Renal cortical epithelial cell (primary cell): ENCODE results near the gene ELP4. TPM values are rescaled to one million over a fixed set of nuclear protein-coding genes. Genes with fewer than 3 reads are reported as not detected.
A peak's percentile ranks its signal among the peaks of the same experiment; 100 is the strongest.
"Not testable (repeated sequence)": the region's sequence is repeated elsewhere in the genome, so short reads cannot be mapped to it uniquely, and the experiment has no call there.

Experiments
- DNase-seq: peaks from one replicate; pipeline ENCODE4 v3.0.0-alpha.2; 2011; ENCODE audit warnings: low read depth
- total RNA-seq: library from RNA; depleted of rRNA; stranded (reverse); fragments of >200 nt; gene quantifications from 2 replicates; pipeline ENCODE4 v1.2.3, GENCODE V29; 2014

Gene ELP4
- total RNA-seq, 1 donor from 2014 or later, result 29.7 TPM

DNA sequence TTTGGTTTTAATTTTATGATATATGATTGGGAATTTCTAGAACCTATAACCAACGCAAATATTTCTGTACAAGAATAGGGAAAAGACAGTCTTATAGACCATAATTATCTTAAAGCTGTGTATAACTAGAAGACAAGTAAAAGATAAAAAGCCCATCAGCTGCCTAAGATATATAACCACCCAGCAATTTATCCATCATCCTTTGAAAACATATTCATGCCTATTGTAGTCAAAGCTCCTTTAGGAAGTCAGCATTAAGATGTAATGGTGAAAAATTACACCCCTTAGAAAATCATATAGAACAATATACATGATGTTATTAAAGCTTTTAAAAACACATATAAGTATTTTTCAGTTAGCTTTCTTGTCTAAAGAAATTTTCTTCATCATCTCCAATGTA is 46.4 kb downstream of the ELP4 start:
- DNase-seq, result no peak

DNA sequence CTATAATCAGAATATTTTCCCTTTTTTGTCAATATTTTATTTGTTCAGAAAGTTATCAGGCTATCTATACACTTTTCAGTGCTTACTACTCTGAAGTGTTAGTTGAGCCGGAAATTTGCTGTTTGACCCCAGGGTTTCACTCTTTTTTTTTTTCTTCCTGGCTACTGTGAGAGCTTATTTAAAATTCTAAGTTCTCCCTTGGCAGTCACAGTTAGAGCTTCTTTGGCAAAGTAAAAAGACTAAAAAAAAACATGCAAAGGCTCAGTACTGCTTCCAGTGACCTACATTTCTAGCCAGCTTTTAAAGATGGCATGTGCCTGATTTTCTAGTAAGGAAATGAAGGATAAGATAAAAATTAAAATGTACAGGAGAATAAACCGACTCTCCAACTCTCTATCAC is 48.4 kb downstream of the ELP4 start:
- DNase-seq, result peak; percentile 27

DNA sequence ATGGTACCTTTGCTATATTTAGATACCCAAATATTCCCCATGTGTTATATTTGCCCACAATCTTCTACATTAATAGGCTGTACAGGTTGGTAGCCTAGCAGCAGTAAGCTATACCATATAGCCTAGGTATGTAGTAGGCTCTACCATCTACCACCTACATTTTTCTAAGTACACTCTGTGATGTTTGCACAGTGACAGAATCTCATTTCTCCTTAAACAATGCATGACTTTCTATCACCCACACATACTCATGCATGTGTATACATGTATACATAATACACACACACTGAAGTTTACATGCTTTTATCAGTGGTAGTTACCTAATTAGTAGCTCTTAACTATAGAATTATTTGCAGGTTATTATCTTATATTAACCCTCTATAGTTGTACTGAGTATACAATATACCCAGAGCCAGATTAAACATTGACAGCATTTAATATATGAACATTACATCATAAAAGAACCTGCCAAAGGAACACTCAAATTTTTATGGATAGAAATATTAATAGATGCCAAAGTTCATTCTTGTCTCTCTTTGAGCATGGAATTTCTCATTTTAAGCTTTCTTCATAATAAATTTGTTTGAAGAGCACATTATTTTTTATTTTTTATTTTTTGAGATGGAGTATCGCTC is 51.4 kb downstream of the ELP4 start:
- DNase-seq, result no peak

DNA sequence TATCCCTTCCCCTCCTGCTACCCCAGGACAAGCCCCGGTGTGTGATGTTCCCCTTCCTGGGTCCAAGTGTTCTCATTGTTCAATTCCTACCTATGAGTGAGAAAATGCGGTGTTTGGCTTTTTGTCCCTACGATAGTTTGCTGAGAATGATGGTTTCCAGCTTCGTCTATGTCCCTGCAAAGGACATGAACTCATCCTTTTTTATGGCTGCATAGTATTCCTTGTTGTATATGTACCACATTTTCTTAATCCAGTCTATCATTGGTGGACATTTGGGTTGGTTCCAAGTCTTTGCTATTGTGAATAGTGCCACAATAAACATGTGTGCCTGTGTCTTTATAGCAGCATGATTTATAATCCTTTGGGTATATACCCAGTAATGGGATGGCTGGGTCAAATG is 55.0 kb downstream of the ELP4 start:
- not testable (repeated sequence) for DNase-seq

DNA sequence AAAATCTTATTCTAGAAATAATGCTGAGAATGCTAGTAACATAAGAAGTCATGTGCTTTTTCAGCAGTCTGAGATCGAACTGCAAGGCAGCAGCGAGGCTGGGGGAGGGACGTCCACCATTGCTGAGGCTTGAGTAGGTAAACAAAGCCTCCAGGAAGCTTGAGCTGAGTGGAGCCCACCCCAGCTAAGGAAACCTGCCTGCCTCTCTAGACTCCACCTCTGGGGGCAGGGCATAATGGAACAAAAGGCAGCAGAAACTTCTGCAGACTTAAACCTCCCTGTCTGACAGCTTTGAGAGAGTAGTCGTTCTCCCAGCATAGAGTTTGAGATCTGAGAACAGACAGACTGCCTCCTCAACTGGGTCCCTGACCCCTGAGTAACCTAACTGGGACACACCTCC is 64.6 kb downstream of the ELP4 start:
- not testable (repeated sequence) for DNase-seq

DNA sequence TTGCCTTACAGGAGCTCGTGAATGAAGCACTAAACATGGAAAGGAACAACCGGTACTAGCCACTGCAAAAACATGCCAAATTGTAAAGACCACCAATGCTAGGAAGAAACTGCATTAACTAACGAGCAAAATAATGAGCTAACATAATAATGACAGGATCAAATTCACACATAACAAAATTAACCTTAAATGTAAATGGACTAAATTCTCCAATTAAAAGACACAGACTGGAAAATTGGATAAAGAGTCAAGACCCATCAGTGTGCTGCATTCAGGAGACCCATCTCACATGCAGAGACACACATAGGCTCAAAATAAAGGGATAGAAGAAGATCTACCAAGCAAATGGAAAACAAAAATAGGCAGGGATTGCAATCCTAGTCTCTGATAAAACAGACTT is 66.2 kb downstream of the ELP4 start:
- DNase-seq, result not testable (repeated sequence)

DNA sequence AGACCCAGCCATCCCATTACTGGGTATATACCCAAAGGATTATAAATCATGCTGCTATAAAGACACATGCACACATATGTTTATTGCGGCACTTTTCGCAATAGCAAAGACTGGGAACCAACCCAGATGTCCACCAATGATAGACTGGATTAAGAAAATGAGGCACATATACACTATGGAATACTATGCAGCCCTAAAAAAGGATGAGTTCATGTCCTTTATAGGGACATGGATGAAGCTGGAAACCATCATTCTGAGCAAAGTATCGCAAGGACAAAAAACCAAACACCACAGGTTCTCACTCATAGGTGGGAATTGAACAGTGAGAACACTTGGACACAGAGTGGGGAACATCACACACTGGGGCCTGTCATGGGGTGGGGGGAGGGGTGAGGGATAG is 69.8 kb downstream of the ELP4 start:
- DNase-seq, result not testable (repeated sequence)

DNA sequence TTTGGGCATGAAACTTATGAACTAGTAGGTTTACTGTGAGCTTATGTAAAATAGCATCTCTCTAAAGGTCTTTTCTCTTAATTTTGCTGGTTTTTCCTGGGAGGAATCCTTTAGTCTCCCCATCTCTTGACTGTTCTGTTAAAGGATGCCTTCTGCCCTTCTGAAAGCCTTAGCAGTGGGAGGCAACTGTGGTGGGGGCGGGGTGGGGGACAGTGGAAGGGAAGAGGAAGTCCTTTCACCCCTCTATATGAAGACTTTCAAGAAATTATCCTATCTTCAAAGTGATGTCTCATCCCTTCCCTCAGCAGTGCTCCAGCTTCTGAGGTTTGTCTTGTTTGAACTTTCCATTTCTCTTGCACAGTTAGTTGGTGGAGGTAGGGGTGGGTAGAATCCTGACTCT is 73.1 kb downstream of the ELP4 start:
- DNase-seq, result no peak

DNA sequence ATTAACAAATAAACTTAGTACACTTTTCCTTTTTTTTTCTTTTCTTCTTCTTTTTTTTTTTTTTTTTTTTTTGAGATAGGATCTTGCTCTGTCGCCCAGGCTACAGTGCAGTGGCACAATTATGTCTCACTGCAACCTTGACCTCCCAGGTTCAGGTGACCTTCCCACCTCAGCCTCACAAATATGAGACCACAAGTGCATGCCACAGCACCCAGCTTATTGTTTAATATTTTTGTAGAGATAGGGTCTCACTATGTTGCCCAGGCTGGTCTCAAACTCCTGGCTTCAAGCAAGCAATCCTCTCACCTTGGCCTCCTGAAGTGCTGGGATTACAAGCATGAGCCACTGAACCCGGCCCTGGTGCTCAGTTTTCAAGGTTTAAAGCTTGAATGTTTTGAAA is 88.9 kb downstream of the ELP4 start:
- DNase-seq, result no peak

DNA sequence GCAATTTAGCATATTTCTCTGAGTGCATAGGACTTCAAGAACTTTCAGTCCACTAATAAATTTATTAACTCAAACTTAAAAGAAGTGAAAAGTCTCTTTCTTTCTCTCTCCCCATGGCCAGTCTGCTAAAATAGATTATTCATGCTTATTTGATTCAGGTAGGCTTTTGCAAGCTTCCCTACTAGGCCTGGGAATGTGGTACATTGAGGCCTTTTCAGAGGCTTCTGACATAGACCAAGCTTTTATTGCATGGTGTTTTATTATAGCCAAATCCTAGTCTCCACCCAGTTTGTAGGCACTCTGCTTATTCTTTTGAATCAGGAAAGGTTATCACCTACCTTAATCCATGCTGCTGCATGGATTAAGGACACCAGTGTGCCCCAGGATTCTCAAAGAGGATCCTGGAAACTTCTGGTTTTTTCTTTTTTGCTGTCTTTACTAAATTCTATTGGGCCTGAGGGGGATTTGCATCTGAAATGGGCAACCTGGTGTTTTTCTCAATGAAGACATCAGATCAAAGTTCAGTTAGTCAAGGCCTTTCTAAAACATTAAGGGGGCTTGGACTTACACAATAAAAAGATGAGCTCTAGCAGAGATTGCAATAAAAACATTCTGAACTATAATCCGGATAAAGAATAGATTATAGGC is 92.2 kb downstream of the ELP4 start:
- no peak for DNase-seq

DNA sequence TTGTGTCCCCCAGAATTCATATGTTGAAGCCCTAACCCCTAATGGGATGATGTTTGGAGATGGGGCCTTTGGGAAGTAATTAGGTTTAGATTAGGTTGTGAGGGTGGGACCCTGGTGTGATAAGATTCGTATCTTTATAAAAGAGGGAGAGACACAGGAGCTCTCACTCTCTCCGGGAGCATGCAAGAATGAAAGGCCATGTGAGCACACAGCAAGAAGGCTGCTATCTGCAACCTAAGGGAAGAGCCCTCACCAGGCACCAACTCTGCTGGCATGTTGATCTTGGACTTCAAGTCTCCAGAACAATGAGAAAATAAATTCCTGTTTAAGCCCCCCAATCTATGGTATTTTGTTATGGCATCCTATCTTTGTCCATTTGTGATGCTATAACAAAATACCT is 97.3 kb downstream of the ELP4 start:
- DNase-seq, result no peak

DNA sequence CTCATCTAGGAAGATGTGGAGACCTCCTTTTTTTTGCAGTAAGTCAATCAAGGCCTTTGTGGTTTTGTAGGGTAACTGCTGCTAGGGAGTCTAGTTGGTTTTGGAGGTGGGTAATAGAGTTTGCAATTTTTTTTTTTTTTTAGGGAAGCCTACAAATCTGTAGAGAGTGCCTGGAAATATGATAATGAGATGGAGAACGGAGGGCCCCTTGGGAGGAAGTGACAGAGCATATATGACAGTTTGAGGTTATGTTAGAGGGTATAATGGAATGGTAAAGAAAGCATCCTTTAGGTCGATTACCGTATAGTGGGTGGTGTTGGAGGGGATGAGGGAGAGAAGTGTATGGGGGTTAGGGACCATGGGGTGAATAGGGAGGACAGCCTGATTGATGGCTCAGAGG is 98.3 kb downstream of the ELP4 start:
- no peak for DNase-seq

DNA sequence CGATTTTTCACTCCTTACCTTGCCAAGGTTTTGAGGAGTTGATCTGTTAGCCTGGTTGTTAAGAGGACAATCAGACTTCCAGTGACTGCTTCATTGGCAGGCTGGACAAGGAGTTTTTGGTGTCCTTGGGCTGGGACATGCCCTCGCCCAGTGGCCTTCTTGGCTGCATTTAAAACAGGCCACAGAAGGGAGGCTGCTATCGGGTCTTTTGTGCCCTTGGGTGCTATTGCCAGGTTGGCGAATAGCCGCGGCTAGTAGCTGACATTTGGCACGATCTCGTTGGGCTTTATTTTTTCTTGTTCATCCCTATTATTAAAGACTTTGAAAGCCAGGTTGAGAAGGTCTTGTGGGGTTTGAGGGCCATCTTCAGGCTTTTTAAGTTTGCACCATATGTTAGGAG is 99.4 kb downstream of the ELP4 start:
- no peak for DNase-seq

DNA sequence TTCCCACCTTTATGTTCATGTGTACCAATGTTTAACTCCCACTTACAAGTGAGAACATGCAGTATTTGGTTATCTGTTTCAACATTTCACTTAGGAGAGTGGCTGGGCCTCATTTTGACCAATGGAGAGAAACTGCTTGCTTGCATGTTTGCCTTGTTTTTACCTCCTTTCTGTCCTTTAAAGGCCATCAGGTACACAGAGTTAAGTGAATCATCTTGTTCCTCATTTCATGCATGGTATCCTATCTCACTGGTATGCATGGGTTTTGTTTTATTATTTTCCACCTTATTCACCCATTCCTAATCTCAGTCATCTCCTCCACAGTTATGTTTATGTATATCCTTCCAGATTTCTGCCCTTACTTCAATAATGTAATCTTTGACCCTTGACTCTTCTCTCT is 101.0 kb downstream of the ELP4 start:
- DNase-seq, result no peak

DNA sequence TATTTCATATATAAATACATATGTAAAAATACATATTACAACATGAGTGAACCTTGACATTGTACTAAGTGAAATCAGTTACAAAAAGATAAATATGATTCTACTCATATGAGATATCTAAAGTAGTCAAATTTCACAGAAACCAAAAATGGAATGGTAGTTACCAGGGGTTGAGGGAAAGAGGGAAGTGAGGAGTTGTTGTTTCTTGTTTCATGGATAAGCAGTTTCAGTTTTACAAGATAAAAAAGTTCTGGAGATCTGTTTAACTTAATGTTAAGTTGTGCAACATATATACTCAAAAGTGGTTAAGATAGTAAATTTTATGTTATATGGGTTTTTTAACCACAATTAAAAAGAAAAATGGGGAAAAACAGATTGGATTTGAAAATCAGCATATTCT is 107.7 kb downstream of the ELP4 start:
- no peak for DNase-seq

DNA sequence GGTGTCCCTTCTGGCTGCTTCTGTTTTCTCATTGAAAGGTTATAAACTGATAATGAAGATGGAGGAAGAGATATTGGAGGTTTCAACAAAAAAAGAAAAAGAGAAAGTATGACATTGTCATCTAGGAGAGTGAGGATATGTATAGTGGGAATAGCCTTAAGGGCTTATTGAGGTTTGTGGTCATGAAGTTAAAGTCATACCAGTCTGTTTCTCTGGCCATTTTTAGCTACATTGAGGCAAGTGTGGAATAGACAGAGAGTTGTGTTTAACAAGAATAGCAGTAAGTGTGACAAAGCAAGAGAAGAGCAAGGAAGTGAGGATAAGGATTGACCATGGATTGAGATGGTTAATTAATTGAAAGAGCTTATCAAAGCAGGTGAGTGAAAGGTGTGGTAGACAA is 110.4 kb downstream of the ELP4 start:
- no peak for DNase-seq

DNA sequence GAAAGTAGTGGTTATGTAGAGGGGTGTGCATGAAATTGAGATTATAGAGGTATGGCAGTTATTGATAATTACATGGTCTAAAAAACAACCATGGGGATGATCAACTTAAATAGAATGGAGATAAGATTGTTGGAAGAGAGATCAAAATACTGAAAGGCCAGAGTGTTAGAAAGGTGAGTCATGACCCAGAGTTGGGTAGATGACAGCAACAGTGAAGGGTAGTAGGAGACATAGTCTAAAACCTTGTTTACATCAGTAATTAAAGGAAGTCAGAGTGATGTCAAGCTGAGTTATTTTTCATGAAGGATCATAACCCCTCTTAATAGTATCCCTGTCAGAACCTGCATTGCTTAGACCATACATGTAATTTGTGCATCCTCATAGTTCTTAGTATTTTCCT is 110.9 kb downstream of the ELP4 start:
- DNase-seq, result no peak

DNA sequence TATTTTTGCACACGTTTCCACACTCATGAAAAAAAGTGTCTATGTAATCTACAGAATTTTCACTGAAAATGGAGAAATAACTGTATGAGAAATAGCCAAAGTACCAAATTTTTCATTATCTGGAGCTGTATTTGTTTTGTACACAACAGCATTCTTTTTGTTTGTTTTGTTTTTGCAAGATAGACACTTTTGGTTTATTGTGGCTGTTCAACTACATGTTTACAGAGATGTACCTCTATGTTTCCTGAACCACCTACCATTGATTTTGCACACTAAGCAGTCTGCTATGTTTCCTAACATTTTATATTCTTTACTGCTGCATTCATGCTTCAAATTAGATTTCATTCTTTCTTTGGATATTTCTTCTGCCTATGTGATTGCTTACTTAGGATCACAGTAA is 116.3 kb downstream of the ELP4 start:
- DNase-seq, result no peak

DNA sequence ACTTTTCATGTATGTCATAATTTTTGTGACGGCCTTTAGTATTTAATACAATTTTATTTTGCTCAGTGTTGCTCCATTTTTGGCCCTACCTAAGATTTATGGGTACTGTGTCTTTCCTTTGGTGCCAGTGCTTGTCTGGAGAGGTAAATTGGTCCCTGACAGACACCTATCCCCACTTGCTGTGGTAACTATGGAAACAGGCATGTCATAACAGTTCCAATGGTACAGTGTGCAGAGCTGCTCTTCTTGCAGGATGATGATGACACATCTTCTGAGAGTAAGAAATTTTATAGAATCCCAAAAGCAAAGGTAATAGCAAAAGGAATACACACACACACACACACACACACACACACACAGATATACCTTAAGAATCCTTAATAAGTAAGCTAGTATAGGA is 118.5 kb downstream of the ELP4 start:
- DNase-seq, result no peak

DNA sequence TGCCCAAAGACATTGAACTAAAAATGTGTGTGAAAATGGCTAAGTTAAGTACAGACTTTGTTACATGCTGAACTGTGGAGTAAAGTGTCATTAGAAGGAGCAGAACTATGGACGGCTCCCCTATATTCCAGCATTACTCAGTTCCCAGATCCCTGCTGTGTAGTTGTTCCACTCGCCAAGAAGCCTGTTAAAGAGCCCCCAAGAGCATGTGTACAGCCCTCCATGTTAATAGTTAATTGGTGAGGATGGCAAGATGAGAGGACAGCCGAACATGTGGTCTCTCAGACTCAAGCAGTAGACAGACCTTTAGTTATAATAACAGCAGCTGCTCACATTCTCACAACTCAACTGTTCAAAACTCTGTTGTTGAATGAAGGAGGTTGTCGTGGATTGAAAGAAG is 127.4 kb downstream of the ELP4 start:
- DNase-seq, result no peak

DNA sequence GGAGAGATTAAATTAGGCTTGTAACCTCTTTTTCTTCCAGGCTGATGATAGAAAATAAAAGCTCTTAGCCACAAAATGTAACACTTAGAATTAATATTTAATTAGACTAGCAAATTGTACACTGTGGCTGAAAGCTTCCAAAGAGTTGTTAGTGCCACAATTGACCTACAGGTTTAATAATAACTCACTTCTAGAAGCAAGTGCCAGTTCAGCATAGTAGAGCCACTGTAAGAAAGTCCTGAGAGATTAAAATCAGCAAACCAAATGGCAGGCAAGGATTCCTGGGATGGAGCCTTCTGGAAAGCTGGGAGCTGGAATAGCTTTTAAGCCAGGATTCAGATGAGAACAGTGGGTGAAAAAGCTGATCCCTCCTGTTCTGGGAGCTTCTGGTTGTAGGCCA is 131.0 kb downstream of the ELP4 start:
- DNase-seq, result peak; percentile 84

DNA sequence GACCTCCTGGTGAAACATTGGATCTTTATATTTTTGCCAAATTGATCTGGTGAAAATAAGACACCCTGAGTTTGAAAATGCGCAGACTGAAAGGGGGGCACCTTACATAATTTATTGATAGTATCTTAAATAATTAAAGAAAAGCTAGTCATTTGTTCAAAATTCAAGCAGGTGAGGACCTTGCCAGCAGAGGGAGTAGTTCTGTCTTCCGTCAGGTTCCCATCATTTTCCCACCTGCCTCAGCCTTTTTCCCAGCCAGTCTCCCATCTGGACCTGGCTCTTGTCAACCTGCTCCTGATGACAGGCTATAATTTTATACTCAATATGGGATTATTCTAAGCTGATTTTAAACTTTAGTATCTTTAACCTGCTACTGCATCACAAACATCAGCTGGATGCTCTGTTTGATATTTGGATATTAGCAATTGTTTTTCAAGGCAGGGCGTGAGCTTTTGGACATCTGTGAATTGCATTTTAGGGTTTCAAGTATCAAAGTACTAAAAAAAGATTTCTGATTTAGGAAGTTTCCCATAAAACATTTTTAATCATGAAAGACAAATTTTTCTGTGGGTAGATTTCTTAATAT is 132.0 kb downstream of the ELP4 start:
- peak; percentile 59 for DNase-seq

DNA sequence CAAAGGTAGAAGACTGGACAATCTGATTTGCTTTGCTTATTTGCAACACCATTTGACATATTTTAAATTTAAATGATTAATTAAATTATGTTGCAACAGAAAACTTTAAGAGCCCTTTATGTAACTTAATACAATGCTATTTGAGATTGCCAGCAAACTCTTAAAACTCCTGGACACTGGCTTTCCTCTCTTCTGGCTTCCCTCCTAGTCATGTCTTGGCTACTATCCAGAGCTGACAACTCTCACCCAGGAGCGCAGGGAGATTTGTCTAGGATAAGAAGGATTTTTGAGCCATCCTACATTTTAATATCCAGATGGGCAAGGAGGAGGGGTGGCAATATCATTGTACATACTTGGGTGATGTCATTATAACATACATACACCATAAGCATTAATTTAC is 134.3 kb downstream of the ELP4 start:
- peak; percentile 58 for DNase-seq

DNA sequence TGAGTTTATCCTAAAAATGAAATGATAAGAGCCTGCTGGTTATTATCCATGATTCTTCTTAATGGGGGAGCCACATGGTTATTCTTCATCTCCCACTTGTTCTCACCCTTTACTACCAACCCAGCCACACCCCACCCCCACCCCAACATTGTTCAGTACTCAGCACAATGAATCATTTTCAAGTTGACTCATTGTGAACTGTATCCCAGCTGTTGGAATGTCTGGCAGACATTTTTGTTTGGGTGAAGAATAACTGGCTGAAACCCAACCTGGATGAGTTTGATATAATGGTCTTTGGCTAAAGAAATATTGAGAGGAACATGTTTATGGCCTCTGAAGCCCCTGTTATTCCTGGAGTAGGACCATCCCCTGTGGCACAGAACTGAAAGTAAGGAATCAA is 136.2 kb downstream of the ELP4 start:
- DNase-seq, result peak; percentile 94
